HepG2 (cell line): ENCODE results near the gene SEMA3E. TPM values are rescaled to one million over a fixed set of nuclear protein-coding genes. Genes with fewer than 3 reads are reported as not detected.

ENCODE experiments used
- ATAC-seq: fragments of 200-7000 bp; cut with Tn5 transposase; 3 replicates; pipeline ENCODE4 v1.9.1; 2020; ENCODE audit warnings: mild to moderate bottlenecking, moderate library complexity
- BruUV-seq: library from RNA; stranded (reverse); fragments of 400-500 nt; replicated peaks from 2 replicates; lab custom pipeline; 2021; lab: Mats Ljungman, UMichigan
- CTCF ChIA-PET: fragments of 300-600 bp; formaldehyde crosslinking; extraction: SDS; loops from one replicate; lab custom pipeline; 2021; ENCODE audit warnings: low total read pairs, inconsistent platforms, low intra/inter-chr PET ratio; lab: Yijun Ruan, JAX
- POLR2A ChIA-PET: fragments of 350-600 bp; sonication (Branson Sonifier 250); formaldehyde crosslinking; loops from one replicate; lab custom pipeline; 2020; ENCODE audit warnings: antibody characterized with exemption, inconsistent platforms; lab: Yijun Ruan, JAX
- DNase-seq: peaks from one replicate; pipeline ENCODE4 v3.0.0-alpha.2; 2015; ENCODE audit warnings: low spot score
- FAIRE-seq: peaks from 3 replicates; lab custom pipeline; 2011; peaks lifted over from hg19 to GRCh38; lab: Jason Lieb, UNC
- H2AFZ ChIP-seq: one replicate; pipeline ENCODE4 v1.6.1; 2011; ENCODE audit warnings: low read length, inconsistent platforms
- H3K27ac ChIP-seq: fragments of 300-600 bp; 3 replicates; pipeline ENCODE4 v1.8.0; 2011; ENCODE audit warnings: mixed run types, mild to moderate bottlenecking, mixed read lengths, low read length, inconsistent platforms; ENCODE audit not compliant: insufficient read depth; ENCODE audit errors: extremely low read length
- H3K27me3 ChIP-seq, 2 experiments: fragments of 200-600 bp in 1 of 2; 2 replicates in 1 of 2; 3 replicates in 1 of 2; pipeline versions ENCODE4 v1.6.0 to v1.8.0; 2011; ENCODE audit warnings: low read length in 2 of 2, mild to moderate bottlenecking in 2 of 2, moderate library complexity in 2 of 2, inconsistent platforms in 1 of 2; ENCODE audit not compliant: insufficient read depth in 2 of 2, control insufficient read depth in 1 of 2
- H3K36me3 ChIP-seq, 2 experiments: fragments of 200-600 bp in 1 of 2; replicated peaks in 1 of 2; 2 replicates in 1 of 2; 3 replicates in 1 of 2; pipeline versions ENCODE4 v1.5.1 to v1.8.0; 2011; ENCODE audit warnings: low read length in 2 of 2, inconsistent platforms in 1 of 2; ENCODE audit not compliant: insufficient read depth in 2 of 2, control insufficient read depth in 1 of 2
- H3K4me1 ChIP-seq: 2 replicates; pipeline ENCODE4 v1.5.1; 2012; ENCODE audit warnings: low read length, inconsistent platforms; ENCODE audit not compliant: insufficient read depth
- H3K4me2 ChIP-seq: 2 replicates; pipeline ENCODE4 v1.6.0; 2011; ENCODE audit warnings: low read depth, low read length, inconsistent platforms
- H3K4me3 ChIP-seq, 3 experiments: fragments of 200-600 bp in 1 of 3; sonication (generic), shearing (Covaris generic) in 1 of 3; replicated peaks in 1 of 3; 2 replicates each; pipeline ENCODE4 v1.5.1; 2011 to 2016; ENCODE audit warnings: low read length in 3 of 3, inconsistent platforms in 2 of 3, low read depth in 2 of 3, mild to moderate bottlenecking in 2 of 3, control low read depth in 1 of 3, mixed read lengths in 1 of 3; ENCODE audit not compliant: insufficient read depth in 1 of 3
- H3K79me2 ChIP-seq: one replicate; pipeline ENCODE4 v1.6.1; 2011; ENCODE audit warnings: low read length, inconsistent platforms; ENCODE audit not compliant: insufficient read depth
- H3K9ac ChIP-seq: 2 replicates; pipeline ENCODE4 v1.6.0; 2011; ENCODE audit warnings: mild to moderate bottlenecking, low read depth, low read length, inconsistent platforms; ENCODE audit not compliant: insufficient read depth
- H3K9me3 ChIP-seq: 2 replicates; pipeline ENCODE4 v1.5.1; 2012; ENCODE audit warnings: mild to moderate bottlenecking, low read length
- H4K20me1 ChIP-seq: 2 replicates; pipeline ENCODE4 v1.6.0; 2011; ENCODE audit warnings: inconsistent platforms, mild to moderate bottlenecking, low read length, moderate library complexity; ENCODE audit not compliant: insufficient read depth
- AFF4 ChIP-seq: sonication (generic); formaldehyde crosslinking; IDR thresholded peaks from 2 replicates; pipeline ENCODE4 v1.4.0; 2020; ENCODE audit warnings: missing genetic modification reagents
- CEBPG ChIP-seq: IDR thresholded peaks from 2 replicates; pipeline ENCODE4 v1.6.1; 2016
- E2F2 ChIP-seq: sonication (generic); formaldehyde crosslinking; IDR thresholded peaks from 2 replicates; pipeline ENCODE4 v1.4.0; 2020; ENCODE audit warnings: missing genetic modification reagents, borderline replicate concordance
- FUBP1 ChIP-seq: sonication (generic); formaldehyde crosslinking; IDR thresholded peaks from 2 replicates; pipeline ENCODE4 v1.5.1; 2020; ENCODE audit warnings: missing genetic modification reagents, mild to moderate bottlenecking, borderline replicate concordance
- GPN1 ChIP-seq: sonication (generic); formaldehyde crosslinking; IDR thresholded peaks from 2 replicates; pipeline ENCODE4 v1.5.1; 2020; ENCODE audit warnings: missing genetic modification reagents, borderline replicate concordance
- HIVEP1 ChIP-seq: sonication (generic); formaldehyde crosslinking; IDR thresholded peaks from 2 replicates; pipeline ENCODE4 v1.4.0; 2020; ENCODE audit warnings: mild to moderate bottlenecking, missing genetic modification reagents
- JUND ChIP-seq: sonication (generic); formaldehyde crosslinking; IDR thresholded peaks from 2 replicates; pipeline ENCODE4 v1.8.0; 2022; ENCODE audit warnings: mild to moderate bottlenecking, missing genetic modification reagents
- MXD4 ChIP-seq: IDR thresholded peaks from 2 replicates; pipeline ENCODE4 v1.6.1; 2016; ENCODE audit warnings: mild to moderate bottlenecking, missing biosample characterization, missing genetic modification reagents
- MYNN ChIP-seq: sonication (generic); formaldehyde crosslinking; IDR thresholded peaks from 2 replicates; pipeline ENCODE4 v1.4.0; 2020; ENCODE audit warnings: mild to moderate bottlenecking, low read depth, missing genetic modification reagents
- NCOA2 ChIP-seq: sonication (generic); formaldehyde crosslinking; IDR thresholded peaks from 2 replicates; pipeline ENCODE4 v1.8.0; 2022; ENCODE audit warnings: inconsistent platforms
- NFIB ChIP-seq: sonication (generic); formaldehyde crosslinking; IDR thresholded peaks from 2 replicates; pipeline ENCODE4 v1.9.0; 2021; ENCODE audit warnings: missing genetic modification reagents, mild to moderate bottlenecking, borderline replicate concordance
- RXRA ChIP-seq: sonication (generic); formaldehyde crosslinking; IDR thresholded peaks from 2 replicates; pipeline ENCODE4 v1.5.1; 2020; ENCODE audit warnings: missing genetic modification reagents
- SALL2 ChIP-seq: sonication (generic); formaldehyde crosslinking; IDR thresholded peaks from 2 replicates; pipeline ENCODE4 v1.8.1; 2023; ENCODE audit warnings: mild to moderate bottlenecking, missing genetic modification reagents, inconsistent platforms
- STAT5B ChIP-seq: sonication (generic); formaldehyde crosslinking; IDR thresholded peaks from 2 replicates; pipeline ENCODE4 v1.4.0; 2020; ENCODE audit warnings: missing genetic modification reagents
- YY1 ChIP-seq: IDR thresholded peaks from 2 replicates; pipeline ENCODE4 v1.6.1; 2011; ENCODE audit warnings: low read length, low read depth, moderate library complexity, mild to moderate bottlenecking; ENCODE audit not compliant: insufficient read depth, insufficient replicate concordance
- ZBTB3 ChIP-seq: sonication (generic); formaldehyde crosslinking; IDR thresholded peaks from 2 replicates; pipeline ENCODE4 v1.4.0; 2020; ENCODE audit warnings: low read depth, mild to moderate bottlenecking, moderate library complexity, missing genetic modification reagents, borderline replicate concordance
- ZNF24 ChIP-seq: fragments of 450-650 bp; IDR thresholded peaks from 2 replicates; pipeline ENCODE4 v1.6.1; 2017; ENCODE audit warnings: antibody characterized with exemption, mild to moderate bottlenecking
- ZNF331 ChIP-seq: sonication (generic); formaldehyde crosslinking; IDR thresholded peaks from 2 replicates; pipeline ENCODE4 v1.4.0; 2020; ENCODE audit warnings: missing genetic modification reagents
- ZNF558 ChIP-seq: sonication (generic); formaldehyde crosslinking; IDR thresholded peaks from 2 replicates; pipeline ENCODE4 v1.9.0; 2022; ENCODE audit warnings: mild to moderate bottlenecking, missing genetic modification reagents, borderline replicate concordance
- ZNF713 ChIP-seq: sonication (generic); formaldehyde crosslinking; IDR thresholded peaks from 2 replicates; pipeline ENCODE4 v1.4.0; 2020; ENCODE audit warnings: mild to moderate bottlenecking, missing genetic modification reagents
- WGBS: methylation state at CpG from one replicate; pipeline ENCODE4 v1.1.6; 2017; ENCODE audit warnings: low lambda C conversion rate; 5-methylcytosine and 5-hydroxymethylcytosine counted together
- in situ Hi-C: cut with HindIII; loops from 2 replicates; pipeline ENCODE4 v1.10.0; 2017; ENCODE audit warnings: low pct_unique_long_range_greater_than_20kb; ENCODE audit not compliant: extremely low pct_ligation_motif_present
- intact Hi-C: fragments of 100-400 bp; cut with micrococcal nuclease; formaldehyde crosslinking; loops from one replicate; pipeline ENCODE4 v1.10.0; 2022; ENCODE audit not compliant: unreplicated experiment
- polyA plus RNA-seq, 8 experiments: library from polyadenylated mRNA; depleted of rRNA in 3 of 8; stranded (reverse) in 7 of 8; unstranded in 1 of 8; fragments of >200 nt; fragmentation: Illumina TruSeq in 4 of 8; extraction: Trizol in 4 of 8; gene quantifications; 2 replicates each; pipeline versions ENCODE4 v1.2.1 to v1.2.3, GENCODE V29; 2011 to 2016; ENCODE audit warnings: low read depth in 4 of 8, missing spikeins in 1 of 8, mixed read lengths in 1 of 8; ENCODE audit not compliant: insufficient read depth in 1 of 8
- total RNA-seq, 5 experiments: library from RNA; depleted of rRNA; stranded (reverse); fragments of >200 nt; fragmentation: Illumina TruSeq; extraction: Trizol; gene quantifications; 2 replicates each; pipeline ENCODE4 v1.2.3, GENCODE V29; 2016; ENCODE audit warnings: low read depth in 1 of 5

Gene SEMA3E
- total and polyA plus RNA-seq, 2 of the 13 experiments (the other 11 are each of a cell fraction or from before 2014, with no cell fraction given): not detected

GRCh38 chr7:83686416-83686815, 37.5 kb upstream of the SEMA3E start (continued):
- TF ChIP-seq ZBTB3 (CRISPR knock-in tag): no peak
- no peak for TF ChIP-seq E2F2 (CRISPR knock-in tag)
- no peak for TF ChIP-seq STAT5B (CRISPR knock-in tag)
- no peak for TF ChIP-seq MYNN
- TF ChIP-seq, all 625 proteins: peak for 0

- H3K79me2 ChIP-seq: no peaks in the 10 kb centered on the region
- H3K9ac ChIP-seq: no peak overlapping the region
- H3K4me1 ChIP-seq: no peaks in the 10 kb centered on the region
- DNase-seq (no peak), ATAC-seq (no peak), FAIRE-seq (no peak)
- H3K36me3 ChIP-seq: no peaks in the 10 kb centered on the region
- ChIA-PET CTCF (no interaction called here), POLR2A (no interaction called here)
- no peak overlapping the region for H2AFZ ChIP-seq
- intact Hi-C loops (no loop called here), in situ Hi-C loops (no loop called here)
- no peaks in the 10 kb centered on the region for H3K27me3 ChIP-seq
- BruUV-seq: no TSS peak
- H3K4me3 ChIP-seq: no peak overlapping the region
- H3K27ac ChIP-seq: no peak overlapping the region
- no peak overlapping the region for H3K4me2 ChIP-seq
- 9% methylated on average over 3 of the region's 3 CpGs for WGBS
- H3K9me3 ChIP-seq: no peaks in the 10 kb centered on the region
- H4K20me1 ChIP-seq: no peaks in the 10 kb centered on the region
- TF ChIP-seq ZNF331 (CRISPR knock-in tag): no peak
- TF ChIP-seq ZNF558 (CRISPR knock-in tag): no peak
- TF ChIP-seq NCOA2 (CRISPR knock-in tag): no peak
- TF ChIP-seq NFIB (CRISPR knock-in tag): no peak
- no peak for TF ChIP-seq AFF4 (CRISPR knock-in tag)
- TF ChIP-seq JUND: no peak
- TF ChIP-seq FUBP1: no peak
- TF ChIP-seq ZNF713 (CRISPR knock-in tag): no peak
- no peak for TF ChIP-seq MXD4 (CRISPR knock-in tag)
- TF ChIP-seq CEBPG (CRISPR knock-in tag): no peak
- no peak for TF ChIP-seq YY1
- TF ChIP-seq SALL2: no peak
- no peak for TF ChIP-seq ZNF24
- TF ChIP-seq RXRA (CRISPR knock-in tag): no peak
- no peak for TF ChIP-seq HIVEP1 (CRISPR knock-in tag)
- TF ChIP-seq GPN1 (CRISPR knock-in tag): no peak
Observed at GRCh38 chr7:83684928-83685327, 36.0 kb upstream of the SEMA3E start.
